B cell (primary cell): ENCODE results near the gene DHRS12. TPM values are rescaled to one million over a fixed set of nuclear protein-coding genes. Genes with fewer than 3 reads are reported as not detected.
A peak's percentile ranks its signal among the peaks of the same experiment; 100 is the strongest.

Source experiments
- ATAC-seq: fragments of 200-7000 bp; cut with Tn5 transposase; one replicate; pipeline ENCODE4 v1.10.0; 2021; ENCODE audit warnings: low read depth, mild to moderate bottlenecking, moderate number of reproducible peaks, moderate library complexity
- CTCF ChIA-PET: fragments of 350-600 bp; sonication (Branson Sonifier 250); formaldehyde crosslinking; loops from one replicate; lab custom pipeline; 2021; ENCODE audit warnings: antibody characterized with exemption, inconsistent platforms; lab: Charles Lee
- POLR2A ChIA-PET: fragments of 350-600 bp; sonication (Branson Sonifier 250); formaldehyde crosslinking; loops from one replicate; lab custom pipeline; 2021; ENCODE audit warnings: antibody characterized with exemption; lab: Charles Lee
- DNase-seq: peaks from one replicate; pipeline ENCODE4 v3.0.0; 2013
- H2AFZ ChIP-seq: 2 replicates; pipeline ENCODE4 v1.6.1; 2012; ENCODE audit warnings: mild to moderate bottlenecking, low read depth, low read length; ENCODE audit not compliant: insufficient read depth, poor library complexity, severe bottlenecking
- H3K27ac ChIP-seq, 2 donors: 1 replicate in 1 of 2; 2 replicates in 1 of 2; pipeline ENCODE4 v1.5.1; 2012 to 2013; ENCODE audit warnings: low read length in 2 of 2, mild to moderate bottlenecking in 2 of 2, moderate library complexity in 1 of 2
- H3K27me3 ChIP-seq, 4 experiments: fragments of 200-600 bp in 1 of 4; sonication (generic) in 1 of 4; replicated peaks in 1 of 4; 1 replicate in 2 of 4; 2 replicates in 2 of 4; pipeline versions ENCODE4 v1.6.1 to v1.7.0; 2013 to 2016; ENCODE audit warnings: low read length in 3 of 4, mild to moderate bottlenecking in 2 of 4, mixed read lengths in 1 of 4, moderate library complexity in 1 of 4; ENCODE audit not compliant: insufficient read depth in 4 of 4, control insufficient read depth in 3 of 4; ENCODE audit errors: control extremely low read depth in 1 of 4
- H3K36me3 ChIP-seq, 2 experiments: replicated peaks in 1 of 2; 1 replicate in 1 of 2; 2 replicates in 1 of 2; pipeline versions ENCODE4 v1.6.1 to v1.7.1; 2013; ENCODE audit warnings: low read length in 1 of 2; ENCODE audit not compliant: insufficient read depth in 2 of 2, control insufficient read depth in 1 of 2; ENCODE audit errors: control extremely low read depth in 1 of 2, extremely low read depth in 1 of 2
- H3K4me1 ChIP-seq, 2 donors: fragments of 200-600 bp in 1 of 2; sonication (generic) in 1 of 2; 1 replicate in 1 of 2; 2 replicates in 1 of 2; pipeline versions ENCODE4 v1.5.1 to v1.6.1; 2013 to 2017; ENCODE audit warnings: low read length in 2 of 2; ENCODE audit not compliant: control insufficient read depth in 2 of 2, insufficient read depth in 2 of 2
- H3K4me2 ChIP-seq: replicated peaks from 2 replicates; pipeline ENCODE3; 2012; ENCODE audit warnings: mild to moderate bottlenecking, low read depth, low read length; ENCODE audit not compliant: poor library complexity, severe bottlenecking
- H3K4me3 ChIP-seq, 5 experiments: fragments of 200-600 bp in 1 of 5; sonication (generic) in 1 of 5; 1 replicate in 3 of 5; 2 replicates in 2 of 5; pipeline versions ENCODE4 v1.5.1 to v1.7.0; 2011 to 2016; ENCODE audit warnings: low read length in 4 of 5, mild to moderate bottlenecking in 4 of 5, low read depth in 2 of 5, control low read depth in 1 of 5, moderate library complexity in 1 of 5; ENCODE audit not compliant: insufficient read depth in 1 of 5; ENCODE audit errors: control extremely low read depth in 1 of 5, extremely low read depth in 1 of 5
- H3K79me2 ChIP-seq: fragments of 200-600 bp; sonication (generic); one replicate; pipeline ENCODE4 v1.6.0; 2016; ENCODE audit warnings: low read length; ENCODE audit not compliant: control insufficient read depth, insufficient read depth
- H3K9ac ChIP-seq: fragments of 200-600 bp; sonication (generic); 2 replicates; pipeline ENCODE4 v1.6.1; 2017; ENCODE audit warnings: mild to moderate bottlenecking, low read length, moderate library complexity
- H3K9me3 ChIP-seq, 3 donors: one replicate each; pipeline versions ENCODE4 v1.6.1 to v1.7.1; 2013; ENCODE audit warnings: low read length in 2 of 3; ENCODE audit not compliant: control insufficient read depth in 2 of 3, insufficient read depth in 1 of 3; ENCODE audit errors: control extremely low read depth in 1 of 3
- H4K20me1 ChIP-seq: 2 replicates; pipeline ENCODE4 v1.6.0; 2012; ENCODE audit warnings: mild to moderate bottlenecking, low read length; ENCODE audit not compliant: insufficient read depth, control insufficient read depth, poor library complexity, severe bottlenecking
- H3K27ac Mint-ChIP-seq: one replicate; pipeline ENCODE4 v1.8.0; 2021; ENCODE audit warnings: mixed read lengths
- H3K27me3 Mint-ChIP-seq: one replicate; pipeline ENCODE4 v1.8.0; 2021; ENCODE audit warnings: mixed read lengths
- H3K4me1 Mint-ChIP-seq: one replicate; pipeline ENCODE4 v1.8.0; 2021; ENCODE audit warnings: mixed read lengths
- H3K4me3 Mint-ChIP-seq: one replicate; pipeline ENCODE4 v1.8.0; 2021; ENCODE audit warnings: mixed read lengths
- H3K9me3 Mint-ChIP-seq: one replicate; pipeline ENCODE4 v1.8.0; 2022; ENCODE audit warnings: mixed read lengths; ENCODE audit not compliant: insufficient read depth
- EZH2 ChIP-seq: IDR thresholded peaks from 2 replicates; pipeline ENCODE4 v1.6.1; 2012; ENCODE audit warnings: borderline replicate concordance, low read depth, mild to moderate bottlenecking, moderate library complexity, low read length; ENCODE audit not compliant: insufficient read depth, poor library complexity, severe bottlenecking
- WGBS: methylation state at CpG from one replicate; pipeline ENCODE4 v1.1.5; 2013; ENCODE audit warnings: missing lambda C conversion rate; ENCODE audit not compliant: insufficient coverage; 5-methylcytosine and 5-hydroxymethylcytosine counted together
- intact Hi-C: fragments of 100-400 bp; cut with micrococcal nuclease; formaldehyde crosslinking; loops from one replicate; pipeline ENCODE4 v1.10.0; 2022
- polyA plus RNA-seq: library from polyadenylated mRNA; depleted of rRNA; stranded (reverse); fragments of >200 nt; gene quantifications from 2 replicates; pipeline ENCODE4 v1.2.3, GENCODE V29; 2012
- total RNA-seq, 2 donors: library from RNA; stranded (reverse); fragments of 120-200 nt in 1 of 2; gene quantifications; 1 replicate in 1 of 2; 2 replicates in 1 of 2; pipeline versions ENCODE4 v1.2.3 to v1.2.4, GENCODE V29; 2013 to 2022
- TF ChIP-seq, protein P1 (sequence below): fragments of 200-600 bp; IDR thresholded peaks from one replicate; pipeline ENCODE4 v1.8.0; 2022; ENCODE audit warnings: antibody characterized with exemption, mild to moderate bottlenecking

Gene DHRS12
- total and polyA plus RNA-seq, 2 donors (not counting 1 experiment from before 2014, with no cell fraction given): 12.0 to 23.2 TPM

DNA sequence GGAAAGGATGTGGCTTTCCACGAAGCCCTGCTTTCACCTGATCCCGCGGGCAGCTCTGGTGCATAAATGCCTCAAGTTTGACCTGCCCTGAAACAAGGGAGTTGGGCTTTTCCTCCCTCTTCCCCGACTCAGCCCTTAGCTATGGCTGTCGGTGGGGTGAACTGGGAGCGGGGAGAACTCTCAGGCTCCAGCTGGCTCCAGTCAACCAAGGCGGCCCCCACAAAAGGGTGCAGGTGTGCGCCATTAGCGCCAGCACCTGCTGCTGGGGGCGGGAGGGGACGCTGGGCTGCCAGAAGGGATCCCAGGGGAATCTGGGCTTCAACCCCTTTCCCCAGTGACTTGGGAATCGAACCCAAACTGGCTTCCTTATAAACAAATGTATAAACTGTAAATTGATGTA lies 7.1 kb upstream of the DHRS12 start:
- ATAC-seq: no peak
- no peak overlapping the region for H2AFZ ChIP-seq
- Mint-ChIP-seq H3K4me3 (no peak overlapping the region), H3K4me1 (peaks cover 34% of the 10 kb centered on the region), H3K27ac (no peak overlapping the region), H3K9me3 (no peaks in the 10 kb centered on the region), H3K27me3 (no peaks in the 10 kb centered on the region)
- H3K9ac ChIP-seq: no peak overlapping the region
- H3K36me3 ChIP-seq: no peaks in the 10 kb centered on the region
- H3K4me1 ChIP-seq: peaks cover 22 to 25% of the 10 kb centered on the region in 2 donors
- no peaks in the 10 kb centered on the region for H3K79me2 ChIP-seq
- peak overlapping the region; percentile 24 for H3K4me2 ChIP-seq
- no peaks in the 10 kb centered on the region for H3K9me3 ChIP-seq
- WGBS: 16% methylated on average over 11 of the region's 12 CpGs
- H3K4me3 ChIP-seq: no peak overlapping the region
- TF ChIP-seq EZH2: no peak
- TF ChIP-seq, protein P1, sequence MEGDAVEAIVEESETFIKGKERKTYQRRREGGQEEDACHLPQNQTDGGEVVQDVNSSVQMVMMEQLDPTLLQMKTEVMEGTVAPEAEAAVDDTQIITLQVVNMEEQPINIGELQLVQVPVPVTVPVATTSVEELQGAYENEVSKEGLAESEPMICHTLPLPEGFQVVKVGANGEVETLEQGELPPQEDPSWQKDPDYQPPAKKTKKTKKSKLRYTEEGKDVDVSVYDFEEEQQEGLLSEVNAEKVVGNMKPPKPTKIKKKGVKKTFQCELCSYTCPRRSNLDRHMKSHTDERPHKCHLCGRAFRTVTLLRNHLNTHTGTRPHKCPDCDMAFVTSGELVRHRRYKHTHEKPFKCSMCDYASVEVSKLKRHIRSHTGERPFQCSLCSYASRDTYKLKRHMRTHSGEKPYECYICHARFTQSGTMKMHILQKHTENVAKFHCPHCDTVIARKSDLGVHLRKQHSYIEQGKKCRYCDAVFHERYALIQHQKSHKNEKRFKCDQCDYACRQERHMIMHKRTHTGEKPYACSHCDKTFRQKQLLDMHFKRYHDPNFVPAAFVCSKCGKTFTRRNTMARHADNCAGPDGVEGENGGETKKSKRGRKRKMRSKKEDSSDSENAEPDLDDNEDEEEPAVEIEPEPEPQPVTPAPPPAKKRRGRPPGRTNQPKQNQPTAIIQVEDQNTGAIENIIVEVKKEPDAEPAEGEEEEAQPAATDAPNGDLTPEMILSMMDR: no peak
- H3K27ac ChIP-seq: no peak overlapping the region
- DNase-seq: no peak
- no peaks in the 10 kb centered on the region for H3K27me3 ChIP-seq
- H4K20me1 ChIP-seq: no peaks in the 10 kb centered on the region
- CTCF ChIA-PET: interaction anchor here (1.2 to 1.8 kb wide), 3 partner anchors 9 to 34 kb away, joined by 3 to 8 read pairs (median 5); partner anchors contain the start of gene TMEM272
- POLR2A ChIA-PET: no interaction called here
- intact Hi-C loops: no loop called here

DNA sequence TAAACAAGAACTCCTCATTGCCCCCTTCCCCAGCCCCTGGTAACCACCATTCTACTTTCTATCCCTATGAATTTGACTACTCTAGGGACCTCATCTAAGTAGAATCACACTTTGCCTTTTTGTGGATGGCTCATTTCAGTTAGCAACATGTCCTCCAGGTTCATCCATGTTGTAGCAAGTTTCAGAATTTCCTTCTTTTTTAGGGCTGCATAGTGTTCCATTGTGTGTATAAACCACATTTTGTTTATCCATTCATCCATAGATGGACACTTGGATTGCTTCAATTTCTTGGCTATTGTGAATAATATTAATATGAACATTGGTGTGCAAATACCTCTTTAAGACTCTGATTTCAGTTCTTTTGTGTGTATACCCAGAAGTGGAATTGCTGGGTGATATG lies 4.8 kb upstream of the DHRS12 start:
- Histone ChIP-seq H3K36me3 (no peaks in the 10 kb centered on the region), H2AFZ (no peak overlapping the region), H3K27ac (no peak overlapping the region), H4K20me1 (no peaks in the 10 kb centered on the region), H3K9ac (no peak overlapping the region), H3K79me2 (no peaks in the 10 kb centered on the region), H3K4me3 (no peak overlapping the region), H3K4me2 (no peak overlapping the region), H3K9me3 (no peaks in the 10 kb centered on the region), H3K27me3 (no peaks in the 10 kb centered on the region), H3K4me1 (peaks cover 21 to 26% of the 10 kb centered on the region in 2 donors)
- H3K4me1 Mint-ChIP-seq: peaks cover 40% of the 10 kb centered on the region
- no peaks in the 10 kb centered on the region for H3K27me3 Mint-ChIP-seq
- intact Hi-C loops: loop anchor here (10.0 kb wide), 1 partner anchor 584 kb away; the partner anchor contains the start of gene FAM124A
- H3K9me3 Mint-ChIP-seq: no peaks in the 10 kb centered on the region
- H3K4me3 Mint-ChIP-seq: no peak overlapping the region
- ChIA-PET CTCF (interaction anchor here (1.3 kb wide), 1 partner anchor 11 kb away, joined by 6 read pairs; no protein-coding TSS in a partner anchor), POLR2A (no interaction called here)
- TF ChIP-seq, protein P1: no peak
- TF ChIP-seq EZH2: no peak
- DNase-seq: no peak
- ATAC-seq: no peak
- H3K27ac Mint-ChIP-seq: no peak overlapping the region
